Cardiac fibroblast (primary cell): ENCODE data around the gene CMBL.

Source experiments
- DNase-seq, 2 donors: peaks; one replicate each; pipeline versions ENCODE4 v3.0.0 to v3.0.0-alpha.2; 2010; ENCODE audit warnings: low read depth in 2 of 2
- H3K4me3 ChIP-seq, 2 donors: replicated peaks in 1 of 2; 1 replicate in 1 of 2; 2 replicates in 1 of 2; pipeline ENCODE4 v1.5.1; 2011; ENCODE audit warnings: low read depth in 2 of 2, low read length in 2 of 2, mild to moderate bottlenecking in 2 of 2, moderate library complexity in 1 of 2
- CTCF ChIP-seq: IDR thresholded peaks from one replicate; pipeline ENCODE4 v1.5.1; 2011; ENCODE audit warnings: low read depth, mild to moderate bottlenecking, low read length, inconsistent platforms

Gene CMBL

GRCh38 chr5:10338686-10339057 lies 31.0 kb upstream of the CMBL start:
- TF ChIP-seq CTCF: no peak
- DNase-seq: no peak
- no peak overlapping the region for H3K4me3 ChIP-seq

- TF ChIP-seq CTCF: no peak
- no peak overlapping the region for H3K4me3 ChIP-seq
- DNase-seq: no peak
Measured at GRCh38 chr5:10337986-10338385, 30.3 kb upstream of the CMBL start.

- no peak for DNase-seq
- no peak for TF ChIP-seq CTCF
Measured at GRCh38 chr5:10337107-10337506, 29.4 kb upstream of the CMBL start.

GRCh38 chr5:10335711-10336470 lies 28.2 kb upstream of the CMBL start:
- no peak overlapping the region for H3K4me3 ChIP-seq
- no peak for DNase-seq
- TF ChIP-seq CTCF: no peak

More at GRCh38 chr5:10337107-10337506, 29.4 kb upstream of the CMBL start:
- H3K4me3 ChIP-seq: no peak overlapping the region

GRCh38 chr5:10334831-10335230 lies 27.1 kb upstream of the CMBL start:
- TF ChIP-seq CTCF: no peak
- no peak overlapping the region for H3K4me3 ChIP-seq
- no peak for DNase-seq

- TF ChIP-seq CTCF: no peak
- H3K4me3 ChIP-seq: peak overlapping the region; percentile 61 to 63
- peak in 1 of 2 donors; percentile 45 for DNase-seq
Measured at GRCh38 chr5:10333154-10334006, 25.7 kb upstream of the CMBL start.
